ENCODE results near the gene MIEF2. TPM values are rescaled to one million over a fixed set of nuclear protein-coding genes. Genes with fewer than 3 reads are reported as not detected.

MIEF2 gene
- total and polyA plus RNA-seq, 4 donors = 15.5 to 24.1 (median 19.1) TPM

DNA sequence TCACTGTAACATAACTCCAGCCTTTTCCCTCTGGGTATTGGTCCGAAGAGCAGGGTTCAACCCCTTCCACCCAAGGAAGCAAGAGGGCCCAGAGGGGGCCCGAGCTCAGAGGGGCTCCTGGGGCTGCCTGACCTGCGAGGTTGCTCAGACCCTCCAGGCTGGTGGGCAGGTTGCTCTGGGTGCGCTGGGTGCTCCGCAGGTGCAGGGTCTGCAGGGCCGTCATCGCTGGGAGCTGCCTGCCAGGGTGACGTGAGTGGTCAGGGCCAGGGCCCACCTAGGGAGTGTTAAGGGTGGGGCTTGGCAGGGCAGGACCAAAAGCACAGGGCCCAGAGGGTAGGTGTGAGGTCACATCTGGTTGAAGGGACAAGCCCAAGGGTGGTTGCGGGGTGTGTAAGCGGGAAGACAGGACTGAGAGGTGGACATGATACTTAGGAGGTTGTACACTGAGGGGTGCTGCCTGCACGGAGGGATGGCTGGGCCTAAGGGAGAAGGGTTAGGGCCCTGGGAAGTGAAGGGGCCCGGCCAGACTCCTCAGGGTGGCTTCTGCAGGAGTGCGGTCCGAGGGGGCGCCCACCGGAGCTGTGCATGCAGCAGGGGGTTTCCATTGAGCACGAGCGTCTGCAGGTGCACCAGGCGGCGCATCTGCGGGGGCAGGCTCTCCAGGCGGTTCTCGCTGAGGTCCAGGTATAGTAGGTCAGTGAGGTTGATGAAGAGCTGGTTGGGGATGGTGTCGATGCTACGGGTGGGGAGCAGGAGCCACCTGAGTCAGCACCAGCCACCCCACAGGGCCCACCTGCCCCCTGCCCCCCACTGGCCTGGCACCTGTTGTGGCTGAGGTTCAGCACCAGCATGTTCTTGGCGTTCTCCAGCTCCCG, 6.3 kb upstream of the MIEF2 start:
- no peak for DNase-seq (ENCODE audit: low read depth in 4 of 6, low spot score in 6 of 6)
- H3K4me3 ChIP-seq (ENCODE audit: low read depth, low read length) = no peak overlapping the region
- H3K27ac ChIP-seq (ENCODE audit: low read depth, low read length) = no peak overlapping the region
- H3K27me3 ChIP-seq (ENCODE audit: control insufficient read depth, insufficient read depth, low read length) = no peaks in the 10 kb centered on the region
- peaks cover 21% of the 10 kb centered on the region for H3K4me1 ChIP-seq (ENCODE audit: control insufficient read depth, insufficient read depth, low read length)
- no peaks in the 10 kb centered on the region for H3K9me3 ChIP-seq (ENCODE audit: control insufficient read depth, insufficient read depth, low read length)
- 93% methylated on average over 24 of the region's 27 CpGs for WGBS (ENCODE audit: insufficient coverage)
- peaks cover 80% of the 10 kb centered on the region for H3K36me3 ChIP-seq (ENCODE audit: control insufficient read depth, insufficient read depth, low read length)

DNA sequence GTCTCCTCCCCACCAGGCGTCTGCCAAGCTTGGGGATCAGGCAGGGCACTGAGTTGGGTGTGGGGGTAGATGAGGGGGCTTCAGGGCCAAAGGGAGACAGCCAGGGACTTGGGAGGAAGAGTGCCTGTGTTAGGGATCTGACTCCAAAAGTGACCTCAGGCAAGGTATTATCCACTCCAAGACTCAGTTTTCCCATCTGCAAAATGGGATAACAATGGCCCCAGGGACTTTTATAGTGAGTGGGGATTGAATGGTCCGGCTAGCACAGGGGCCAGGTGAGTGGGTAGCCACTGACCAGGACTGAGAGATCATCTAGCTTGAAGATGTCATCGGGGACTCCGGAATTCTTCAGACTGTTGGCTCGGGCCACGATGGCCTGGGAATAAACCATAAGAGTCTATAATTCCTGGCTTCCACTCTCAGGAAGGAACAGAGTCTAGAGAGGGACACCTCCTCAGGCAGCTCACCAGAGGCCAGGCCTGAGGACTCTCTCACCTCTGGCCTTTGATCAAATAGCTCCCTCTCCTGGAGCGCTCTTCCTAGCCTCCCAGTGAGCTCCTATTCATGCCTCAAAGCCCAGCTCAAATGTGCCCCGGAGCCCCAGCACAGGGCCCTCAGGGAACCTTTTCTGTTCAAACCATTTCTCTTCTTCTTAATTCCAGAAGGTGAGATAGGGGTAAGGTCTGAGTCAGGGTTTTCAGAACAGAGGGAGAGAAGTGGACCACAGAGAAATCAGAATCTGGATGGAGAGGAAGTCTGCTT, 5.4 kb upstream of the MIEF2 start:
- peaks cover 73% of the 10 kb centered on the region for H3K36me3 ChIP-seq (ENCODE audit: control insufficient read depth, insufficient read depth, low read length)
- peaks cover 26% of the 10 kb centered on the region for H3K4me1 ChIP-seq (ENCODE audit: control insufficient read depth, insufficient read depth, low read length)
- no peak overlapping the region for H3K27ac ChIP-seq (ENCODE audit: low read depth, low read length)
- H3K9me3 ChIP-seq (ENCODE audit: control insufficient read depth, insufficient read depth, low read length) = no peaks in the 10 kb centered on the region
- WGBS (ENCODE audit: insufficient coverage) = 94% methylated on average over 6 of the region's 8 CpGs
- no peak for DNase-seq (ENCODE audit: low read depth in 4 of 6, low spot score in 6 of 6)
- no peak overlapping the region for H3K4me3 ChIP-seq (ENCODE audit: low read depth, low read length)
- H3K27me3 ChIP-seq (ENCODE audit: control insufficient read depth, insufficient read depth, low read length) = no peaks in the 10 kb centered on the region

DNA sequence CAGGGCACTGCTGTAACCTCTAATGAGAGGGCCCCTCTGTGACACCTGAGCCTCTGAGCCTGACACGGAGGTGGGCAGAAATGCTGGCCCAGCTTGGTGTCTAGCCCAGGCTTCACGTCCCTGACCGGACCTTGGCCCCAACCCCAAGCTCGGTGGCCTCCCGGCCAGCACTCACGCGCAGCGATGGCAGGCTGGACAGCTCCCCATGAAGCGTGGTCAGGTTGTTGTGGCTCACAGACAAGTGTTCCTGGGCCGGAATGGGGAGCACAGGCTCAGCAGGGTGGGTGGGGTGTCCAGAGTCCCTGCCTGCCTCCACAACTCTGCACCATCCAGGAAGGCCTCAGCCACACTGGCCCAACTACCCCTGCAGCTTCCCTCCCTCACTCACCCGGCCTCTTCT, 4.1 kb upstream of the MIEF2 start:
- Histone ChIP-seq H3K4me1 (ENCODE audit: control insufficient read depth, insufficient read depth, low read length) (peaks cover 36% of the 10 kb centered on the region), H3K27me3 (ENCODE audit: control insufficient read depth, insufficient read depth, low read length) (no peaks in the 10 kb centered on the region), H3K27ac (ENCODE audit: low read depth, low read length) (no peak overlapping the region), H3K9me3 (ENCODE audit: control insufficient read depth, insufficient read depth, low read length) (no peaks in the 10 kb centered on the region), H3K4me3 (ENCODE audit: low read depth, low read length) (no peak overlapping the region), H3K36me3 (ENCODE audit: control insufficient read depth, insufficient read depth, low read length) (peaks cover 60% of the 10 kb centered on the region)
- no peak for DNase-seq (ENCODE audit: low read depth in 4 of 6, low spot score in 6 of 6)
- WGBS (ENCODE audit: insufficient coverage) = 89% methylated on average over 10 of the region's 11 CpGs

DNA sequence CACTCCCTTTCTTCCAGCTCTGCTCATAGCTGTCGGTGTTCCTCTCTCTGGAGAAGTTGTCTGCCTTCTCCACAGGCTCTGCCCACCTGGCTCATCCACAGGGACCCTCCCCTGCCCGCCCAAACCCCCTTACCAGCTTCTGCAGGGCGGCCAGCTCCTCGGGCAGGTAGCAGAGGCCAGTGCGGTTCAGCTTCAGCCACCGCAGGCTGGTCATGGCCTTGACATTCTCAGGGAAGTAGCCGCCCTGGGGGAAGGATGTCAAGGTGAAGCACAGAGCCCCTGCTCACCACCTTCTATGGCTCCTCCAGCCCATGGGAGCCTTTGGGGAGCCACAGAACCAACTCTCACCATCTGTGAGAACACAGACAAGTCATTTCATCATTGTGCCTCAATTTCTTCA, 3.7 kb upstream of the MIEF2 start:
- WGBS (ENCODE audit: insufficient coverage) = 92% methylated on average over 7 of the region's 7 CpGs
- Histone ChIP-seq H3K4me1 (ENCODE audit: control insufficient read depth, insufficient read depth, low read length) (peaks cover 40% of the 10 kb centered on the region), H3K9me3 (ENCODE audit: control insufficient read depth, insufficient read depth, low read length) (no peaks in the 10 kb centered on the region), H3K27ac (ENCODE audit: low read depth, low read length) (no peak overlapping the region), H3K36me3 (ENCODE audit: control insufficient read depth, insufficient read depth, low read length) (peaks cover 56% of the 10 kb centered on the region), H3K4me3 (ENCODE audit: low read depth, low read length) (no peak overlapping the region), H3K27me3 (ENCODE audit: control insufficient read depth, insufficient read depth, low read length) (no peaks in the 10 kb centered on the region)
- DNase-seq (ENCODE audit: low read depth in 4 of 6, low spot score in 6 of 6) = no peak

DNA sequence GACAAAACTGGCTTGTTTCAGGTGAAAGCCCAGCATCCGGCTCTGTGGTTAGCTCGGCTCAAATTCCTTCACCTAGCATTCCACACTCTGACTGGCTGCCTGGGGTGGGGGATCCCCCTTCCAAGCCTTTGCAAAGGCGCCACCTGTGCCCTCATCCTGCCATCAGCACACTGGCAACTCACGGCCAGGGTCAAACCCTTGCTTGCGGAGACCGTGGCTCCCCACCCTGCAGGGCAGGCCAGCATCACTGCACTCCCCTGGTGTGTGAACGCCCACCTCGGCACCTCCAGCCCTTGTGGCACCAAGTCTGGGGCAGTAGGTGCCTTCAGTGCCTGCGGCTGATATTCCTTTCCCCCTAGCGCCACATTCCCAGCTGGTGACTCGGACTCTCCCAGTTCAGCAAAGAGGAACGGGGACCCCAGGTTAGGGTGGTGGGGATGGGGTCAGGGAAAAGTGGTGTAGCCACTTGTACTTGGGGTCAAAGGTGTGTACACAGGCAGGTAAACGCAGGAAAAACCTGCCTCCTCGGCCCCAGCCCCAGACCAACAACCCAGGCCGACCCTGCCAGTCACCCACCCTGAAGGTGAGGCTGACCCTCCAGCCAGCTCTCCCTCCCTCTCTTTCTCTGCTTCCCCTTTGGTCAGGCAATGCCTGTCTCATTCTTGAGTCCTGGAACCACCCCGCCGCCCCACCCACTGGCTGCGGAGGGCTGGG, 3.0 kb upstream of the MIEF2 start:
- no peaks in the 10 kb centered on the region for H3K9me3 ChIP-seq (ENCODE audit: control insufficient read depth, insufficient read depth, low read length)
- peaks cover 53% of the 10 kb centered on the region for H3K36me3 ChIP-seq (ENCODE audit: control insufficient read depth, insufficient read depth, low read length)
- H3K4me3 ChIP-seq (ENCODE audit: low read depth, low read length) = peak overlapping the region; percentile 79
- no peaks in the 10 kb centered on the region for H3K27me3 ChIP-seq (ENCODE audit: control insufficient read depth, insufficient read depth, low read length)
- WGBS (ENCODE audit: insufficient coverage) = 26% methylated on average over 12 of the region's 18 CpGs
- peak overlapping the region; percentile 73 for H3K27ac ChIP-seq (ENCODE audit: low read depth, low read length)
- H3K4me1 ChIP-seq (ENCODE audit: control insufficient read depth, insufficient read depth, low read length) = peaks cover 47% of the 10 kb centered on the region
- DNase-seq (ENCODE audit: low read depth in 4 of 6, low spot score in 6 of 6) = no peak

DNA sequence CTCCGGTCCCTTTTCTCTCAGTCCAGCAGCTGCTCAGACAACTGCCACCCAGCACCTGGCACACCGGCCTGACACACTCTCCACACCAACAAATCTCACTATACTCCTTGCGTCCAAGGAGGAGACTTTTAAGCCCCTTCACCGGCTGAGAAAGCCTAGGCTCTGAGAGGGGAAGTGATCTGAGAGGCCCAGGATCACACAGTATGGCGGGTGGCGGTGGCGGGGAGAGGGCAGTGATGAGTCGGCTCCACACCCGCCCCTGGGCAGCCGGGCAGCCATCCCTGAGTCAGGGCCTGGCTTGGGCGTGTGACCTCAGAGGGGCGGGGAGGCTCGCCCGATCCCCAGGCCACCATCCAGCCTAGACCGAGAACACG, 2.5 kb upstream of the MIEF2 start:
- peak overlapping the region; percentile 73 for H3K27ac ChIP-seq (ENCODE audit: low read depth, low read length)
- peak overlapping the region; percentile 79 for H3K4me3 ChIP-seq (ENCODE audit: low read depth, low read length)
- H3K36me3 ChIP-seq (ENCODE audit: control insufficient read depth, insufficient read depth, low read length) = peaks cover 53% of the 10 kb centered on the region
- no peaks in the 10 kb centered on the region for H3K27me3 ChIP-seq (ENCODE audit: control insufficient read depth, insufficient read depth, low read length)
- no peaks in the 10 kb centered on the region for H3K9me3 ChIP-seq (ENCODE audit: control insufficient read depth, insufficient read depth, low read length)
- WGBS (ENCODE audit: insufficient coverage) = 0% methylated on average over 15 of the region's 16 CpGs
- DNase-seq (ENCODE audit: low read depth in 4 of 6, low spot score in 6 of 6) = peak in 3 of 6 donors; percentile 24 to 59 (median 45)
- H3K4me1 ChIP-seq (ENCODE audit: control insufficient read depth, insufficient read depth, low read length) = peaks cover 49% of the 10 kb centered on the region

DNA sequence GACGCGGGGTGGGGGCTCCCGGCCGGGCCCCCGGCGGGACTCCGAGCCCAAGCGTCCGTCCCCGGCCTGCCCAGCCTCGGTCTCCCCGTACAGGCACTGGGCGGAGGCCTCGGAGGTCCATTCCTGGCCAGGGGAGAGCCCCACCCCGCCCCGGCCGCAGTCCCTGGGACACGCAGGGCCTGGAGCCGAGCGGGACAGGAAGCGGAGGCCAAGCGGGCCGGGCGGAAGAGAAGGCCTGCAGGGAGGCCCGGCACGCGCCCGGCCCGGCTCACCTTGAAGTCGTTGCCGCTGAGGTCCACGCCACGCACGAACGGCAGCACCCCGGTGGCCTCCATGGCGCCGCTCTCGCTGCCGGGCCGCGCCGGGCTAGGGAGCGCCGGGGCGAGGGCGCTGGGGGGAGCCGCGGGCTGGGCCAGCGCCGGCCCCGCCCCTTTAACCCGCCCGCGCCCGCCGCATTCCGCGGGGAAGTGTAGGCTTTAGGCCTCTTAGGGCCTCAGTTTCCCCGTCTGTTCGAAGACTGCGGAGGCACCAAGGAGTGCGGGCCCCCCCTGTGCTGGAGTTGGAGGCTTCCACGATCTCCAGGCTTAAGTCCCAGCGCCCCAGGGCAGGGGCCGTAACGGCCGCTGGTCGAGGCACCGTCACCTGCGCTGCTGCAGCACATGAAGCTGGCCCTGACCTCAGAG, 2.0 kb upstream of the MIEF2 start, which contains the start of gene FLII:
Gene FLII, minus strand, starts transcription at position 383 of the 683 bp plus-strand sequence. Its CDS starts 48 bp downstream, at position 335.
- peak in 4 of 6 donors; percentile 28 to 81 (median 53) for DNase-seq (ENCODE audit: low read depth in 4 of 6, low spot score in 6 of 6)
- H3K27ac ChIP-seq (ENCODE audit: low read depth, low read length) = peak within 1 kb of the TSS; percentile 73
- H3K27me3 ChIP-seq (ENCODE audit: control insufficient read depth, insufficient read depth, low read length) = no peaks in the 10 kb centered on the region
- H3K9me3 ChIP-seq (ENCODE audit: control insufficient read depth, insufficient read depth, low read length) = no peaks in the 10 kb centered on the region
- peaks cover 53% of the 10 kb centered on the region for H3K36me3 ChIP-seq (ENCODE audit: control insufficient read depth, insufficient read depth, low read length)
- H3K4me1 ChIP-seq (ENCODE audit: control insufficient read depth, insufficient read depth, low read length) = peaks cover 49% of the 10 kb centered on the region
- under 1% methylated on average over 71 of the region's 71 CpGs for WGBS (ENCODE audit: insufficient coverage)
- peak within 1 kb of the TSS; percentile 79 for H3K4me3 ChIP-seq (ENCODE audit: low read depth, low read length)

DNA sequence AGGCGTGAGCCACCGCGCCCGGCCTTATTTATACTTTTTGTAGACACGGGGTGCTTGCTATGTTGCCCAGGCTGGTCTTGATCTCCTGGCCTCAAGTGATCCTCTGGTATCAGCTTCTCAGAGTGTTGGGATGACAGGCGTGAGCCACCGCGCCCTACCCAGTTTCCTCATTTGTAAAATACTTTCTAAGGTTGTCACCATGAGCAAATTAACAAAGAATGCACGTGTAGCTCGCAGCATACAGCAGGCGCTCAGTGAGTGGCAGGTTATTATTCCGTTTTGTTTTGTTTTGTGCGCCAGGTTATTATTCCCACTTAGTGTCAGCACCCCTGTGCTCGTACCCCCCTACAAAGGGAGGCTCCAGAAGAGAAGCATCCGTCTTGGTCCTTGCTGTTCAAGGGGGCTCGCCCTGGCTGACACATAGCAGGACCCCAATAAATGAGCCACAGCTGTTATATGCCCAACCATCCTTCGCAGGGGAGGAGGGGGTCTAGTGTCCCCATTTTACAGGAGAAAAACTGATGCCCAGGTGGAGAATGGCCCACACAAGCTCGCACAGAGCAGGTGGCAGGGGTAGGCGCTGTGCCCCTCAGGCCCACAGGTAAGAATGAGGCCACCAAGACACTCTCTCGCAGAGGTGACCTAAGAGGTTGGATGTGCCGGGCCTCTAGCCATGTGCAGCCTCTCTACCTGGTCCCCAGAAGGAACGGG, 686 bp upstream of the MIEF2 start:
- WGBS (ENCODE audit: insufficient coverage) = 75% methylated on average over 17 of the region's 22 CpGs

More for the DNA sequence above, 686 bp upstream of the MIEF2 start:
- no peaks in the 10 kb centered on the region for H3K9me3 ChIP-seq (ENCODE audit: control insufficient read depth, insufficient read depth, low read length)
- no peaks in the 10 kb centered on the region for H3K27me3 ChIP-seq (ENCODE audit: control insufficient read depth, insufficient read depth, low read length)
- H3K4me1 ChIP-seq (ENCODE audit: control insufficient read depth, insufficient read depth, low read length) = peaks cover 49% of the 10 kb centered on the region
- H3K4me3 ChIP-seq (ENCODE audit: low read depth, low read length) = peak overlapping the region; percentile 88
- H3K27ac ChIP-seq (ENCODE audit: low read depth, low read length) = peak overlapping the region; percentile 79
- no peak for DNase-seq (ENCODE audit: low read depth in 4 of 6, low spot score in 6 of 6)
- H3K36me3 ChIP-seq (ENCODE audit: control insufficient read depth, insufficient read depth, low read length) = peaks cover 53% of the 10 kb centered on the region

Measured in spinal cord (tissue), 10 donors.